ENCODE results near the gene PSMB2. TPM values are rescaled to one million over a fixed set of nuclear protein-coding genes. Genes with fewer than 3 reads are reported as not detected.

Gene PSMB2
- total RNA-seq, 4 donors from 2014 or later, result 40.4 to 48.6 (median 41.5) TPM

GRCh38 chr1:35675773-35676172 lies 34.4 kb upstream of the PSMB2 start:
- no peak for TF ChIP-seq POLR2A (IDR thresholded peaks at IDR 0.05)
- no peak for TF ChIP-seq CTCF (IDR thresholded peaks at IDR 0.05)
- intact Hi-C loops (cut with DNase I; ENCODE audit: low total_unique reads), result no loop called here

GRCh38 chr1:35674111-35674510 lies 32.8 kb upstream of the PSMB2 start:
- no peak for DNase-seq (ENCODE audit: low spot score in 2 of 2)
- intact Hi-C loops (cut with DNase I; ENCODE audit: low total_unique reads), result no loop called here
- TF ChIP-seq POLR2A (IDR thresholded peaks at IDR 0.05), result no peak
- H3K4me3 ChIP-seq (ENCODE audit: low read depth, poor library complexity, severe bottlenecking), result no peak overlapping the region
- WGBS, 2 donors, result 76 to 85% methylated on average over 5 of the region's 5 CpGs

More at GRCh38 chr1:35675773-35676172, 34.4 kb upstream of the PSMB2 start:
- 89 to 93% methylated on average over 1 of the region's 1 CpG for WGBS, 2 donors
- H3K4me3 ChIP-seq (ENCODE audit: low read depth, poor library complexity, severe bottlenecking), result no peak overlapping the region
- no peak for DNase-seq (ENCODE audit: low spot score in 2 of 2)

- WGBS, 2 donors, result 61 to 74% methylated on average over 6 of the region's 6 CpGs
- DNase-seq (ENCODE audit: low spot score in 2 of 2), result no peak
- intact Hi-C loops (cut with DNase I; ENCODE audit: low total_unique reads), result no loop called here
- TF ChIP-seq CTCF (IDR thresholded peaks at IDR 0.05) (no peak), POLR2A (IDR thresholded peaks at IDR 0.05) (no peak)
- no peak overlapping the region for H3K4me3 ChIP-seq (ENCODE audit: low read depth, poor library complexity, severe bottlenecking)
Observed at GRCh38 chr1:35672116-35672515, 30.8 kb upstream of the PSMB2 start.

- no peak overlapping the region for H3K4me3 ChIP-seq (ENCODE audit: low read depth, poor library complexity, severe bottlenecking)
- intact Hi-C loops (cut with DNase I; ENCODE audit: low total_unique reads), result no loop called here
- WGBS, 2 donors, result 41 to 50% methylated on average over 5 of the region's 5 CpGs
- TF ChIP-seq CTCF (IDR thresholded peaks at IDR 0.05) (no peak), POLR2A (IDR thresholded peaks at IDR 0.05) (no peak)
- no peak for DNase-seq (ENCODE audit: low spot score in 2 of 2)
Observed at GRCh38 chr1:35668506-35668905, 27.2 kb upstream of the PSMB2 start.

GRCh38 chr1:35666916-35667315 lies 25.6 kb upstream of the PSMB2 start:
- no peak for TF ChIP-seq POLR2A (IDR thresholded peaks at IDR 0.05)
- no peak for TF ChIP-seq CTCF (IDR thresholded peaks at IDR 0.05)
- intact Hi-C loops (cut with DNase I; ENCODE audit: low total_unique reads), result no loop called here
- DNase-seq (ENCODE audit: low spot score in 2 of 2), result no peak
- H3K4me3 ChIP-seq (ENCODE audit: low read depth, poor library complexity, severe bottlenecking), result no peak overlapping the region
- WGBS, 2 donors, result 50 to 54% methylated on average over 1 of the region's 1 CpG

GRCh38 chr1:35666216-35666615 lies 24.9 kb upstream of the PSMB2 start:
- DNase-seq (ENCODE audit: low spot score in 2 of 2), result no peak
- WGBS, 2 donors, result 87 to 89% methylated on average over 2 of the region's 2 CpGs
- no peak for TF ChIP-seq POLR2A (IDR thresholded peaks at IDR 0.05)
- TF ChIP-seq CTCF (IDR thresholded peaks at IDR 0.05), result no peak

More at GRCh38 chr1:35666216-35666615, 24.9 kb upstream of the PSMB2 start:
- H3K4me3 ChIP-seq (ENCODE audit: low read depth, poor library complexity, severe bottlenecking), result no peak overlapping the region
- intact Hi-C loops (cut with DNase I; ENCODE audit: low total_unique reads), result no loop called here
